Skeletal muscle cell (primary cell): ENCODE results near the gene KCP.

ENCODE experiments used
- DNase-seq: peaks from one replicate; pipeline ENCODE4 v3.0.0-alpha.2; 2010; ENCODE audit warnings: low read depth
- H3K4me3 ChIP-seq: 2 replicates; pipeline ENCODE4 v1.5.1; 2011; ENCODE audit warnings: low read depth, mild to moderate bottlenecking, control low read depth, low read length, moderate library complexity

The KCP gene

GRCh38 chr7:128865303-128865702 is 45.2 kb downstream of the KCP start:
- no peak overlapping the region for H3K4me3 ChIP-seq
- no peak for DNase-seq

DNA sequence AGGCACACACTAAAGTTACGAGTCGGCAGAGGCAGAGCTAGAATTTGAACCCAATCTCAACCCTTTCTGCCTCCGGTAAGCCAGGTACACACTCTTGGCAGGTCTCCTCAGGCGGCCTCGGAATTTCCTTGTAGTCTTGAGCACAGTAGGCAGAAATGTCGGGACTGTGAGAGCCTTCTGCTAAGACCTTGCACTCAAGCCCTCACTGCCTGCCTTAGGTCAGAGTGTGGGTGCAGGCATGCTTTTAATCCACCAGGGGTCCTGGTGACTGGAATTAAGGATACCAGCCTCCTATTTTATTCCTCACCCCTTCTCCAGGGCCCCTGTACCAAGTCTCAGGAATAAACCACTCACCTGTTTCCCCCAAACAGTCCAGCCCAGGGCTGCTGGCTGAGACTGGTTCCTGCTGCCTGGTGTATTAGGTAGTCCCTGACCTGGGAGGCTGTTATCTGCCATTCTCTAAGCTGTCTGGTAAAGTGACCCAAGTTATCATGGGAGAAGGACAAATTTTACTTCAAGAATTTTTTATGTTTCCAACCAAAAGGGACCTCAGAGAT is 47.0 kb downstream of the KCP start:
- peak overlapping the region; percentile 61 for H3K4me3 ChIP-seq
- DNase-seq, result peak; percentile 35

DNA sequence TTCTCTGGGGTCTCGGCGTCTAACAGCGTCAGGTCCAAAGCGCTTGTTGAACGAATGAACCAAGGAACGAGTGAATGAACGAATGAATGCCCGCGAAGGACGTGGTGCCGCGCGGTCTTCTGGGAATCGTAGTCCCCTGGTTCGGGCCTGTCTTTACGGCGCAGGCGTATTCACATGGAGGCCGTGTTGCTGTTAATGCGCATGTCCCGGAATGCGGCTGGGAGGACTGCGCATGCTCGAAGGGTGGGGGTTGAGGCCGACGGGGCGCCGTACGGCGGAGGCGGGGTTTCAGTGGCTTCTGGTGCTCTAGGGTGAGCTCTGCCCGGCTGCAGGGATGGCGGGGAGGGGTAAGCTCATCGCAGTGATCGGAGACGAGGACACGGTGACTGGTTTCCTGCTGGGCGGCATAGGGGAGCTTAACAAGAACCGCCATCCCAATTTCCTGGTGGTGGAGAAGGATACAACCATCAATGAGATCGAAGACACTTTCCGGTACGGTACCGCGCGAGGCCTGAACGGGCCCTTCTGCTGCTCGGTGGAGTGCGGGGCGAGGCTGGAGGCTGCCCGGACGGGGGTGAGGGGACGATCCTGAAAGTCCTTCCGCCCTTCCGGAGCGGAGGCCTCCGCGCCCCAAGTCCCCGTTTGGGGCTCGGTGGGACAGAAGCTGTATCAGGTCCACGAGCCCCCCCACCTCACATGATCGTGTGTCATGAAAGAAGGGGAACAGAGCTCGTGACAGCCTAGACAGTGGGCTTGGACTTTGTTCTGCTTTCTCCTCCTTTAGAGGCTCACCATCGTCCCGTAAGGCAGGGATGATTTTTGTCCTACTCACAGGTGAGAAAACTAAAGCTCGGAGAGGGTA is 47.7 kb downstream of the KCP start, which contains the start of gene ATP6V1F:
ATP6V1F (plus strand) TSS at position 286 of the 862 bp plus-strand sequence; CDS start at position 335, 49 bp downstream.
- H3K4me3 ChIP-seq, result peak within 1 kb of the TSS; percentile 61

DNA sequence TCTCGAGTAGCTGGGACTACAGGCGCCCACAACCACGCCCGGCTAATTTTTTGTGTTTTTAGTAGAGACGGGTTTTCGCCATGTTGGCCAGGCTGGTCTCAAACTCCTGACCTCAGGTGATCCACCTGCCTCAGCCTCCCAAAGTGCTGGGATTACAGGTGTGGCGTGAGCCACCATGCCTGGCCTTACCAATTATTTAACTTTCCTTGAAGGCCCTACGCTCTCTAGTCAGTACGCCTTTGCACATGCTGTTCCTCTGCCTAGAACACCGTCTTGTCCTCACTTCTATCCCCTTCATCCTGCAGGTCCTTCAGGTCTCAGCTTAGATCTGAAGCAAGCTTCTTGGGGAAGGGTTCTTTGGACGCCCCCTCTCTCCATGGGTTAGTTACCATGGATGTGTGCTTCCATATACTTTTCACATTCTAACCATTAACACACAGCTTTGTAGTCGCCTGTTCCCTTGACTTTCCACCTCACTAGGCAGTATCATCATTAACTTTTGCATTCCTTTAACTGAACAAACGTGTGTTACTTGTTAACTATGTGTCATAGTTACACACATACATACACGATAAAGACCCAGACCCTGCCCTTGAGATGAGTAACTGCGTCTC is 48.4 kb downstream of the KCP start:
- peak overlapping the region; percentile 61 for H3K4me3 ChIP-seq
- DNase-seq, result no peak

More for the DNA sequence above, 47.7 kb downstream of the KCP start, which contains the start of gene ATP6V1F:
- peak; percentile 90 for DNase-seq

DNA sequence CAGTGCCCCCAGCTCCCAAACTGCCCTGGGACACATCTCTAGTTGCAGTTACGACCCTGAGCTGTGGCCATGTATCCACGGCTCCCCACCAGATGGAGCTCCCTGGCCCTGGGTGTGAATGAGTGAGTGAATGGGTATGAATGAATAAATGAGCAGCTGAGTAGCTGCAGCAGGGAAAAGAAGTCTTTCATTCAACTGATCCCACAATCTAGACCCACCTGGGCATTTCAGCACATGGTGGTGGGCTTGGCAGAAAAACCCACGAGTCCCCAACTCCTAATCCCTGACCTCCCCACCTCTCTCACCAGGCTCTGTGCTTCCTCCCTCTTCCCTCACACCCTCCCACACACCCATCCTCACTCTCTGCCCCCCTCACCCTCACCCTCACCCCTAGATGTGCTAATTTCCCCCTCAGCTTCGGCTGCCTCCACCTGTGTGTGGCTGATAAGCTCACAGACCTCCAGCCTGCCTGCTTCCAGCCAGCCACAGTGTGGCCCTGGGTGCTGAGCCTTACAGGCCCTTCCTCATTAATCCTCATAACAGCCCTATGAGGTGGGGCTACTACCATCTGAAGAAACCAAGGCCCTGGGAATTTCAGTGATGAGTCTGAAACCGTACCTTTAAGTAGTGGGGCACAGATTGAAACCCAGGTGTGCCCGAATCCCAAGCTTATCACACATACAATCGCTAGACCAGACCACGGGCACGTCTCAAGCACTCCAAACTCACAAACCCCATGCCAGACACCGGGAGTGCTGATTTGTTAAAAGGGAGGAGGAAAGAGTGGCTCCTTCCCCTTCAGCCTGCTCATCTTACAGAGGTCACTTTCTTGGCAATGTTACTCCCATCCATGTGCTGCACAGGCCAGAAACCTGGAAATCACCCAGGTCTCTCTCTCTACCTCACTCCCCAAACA is 50.1 kb downstream of the KCP start:
- H3K4me3 ChIP-seq, result no peak overlapping the region
- peak; percentile 28 for DNase-seq

DNA sequence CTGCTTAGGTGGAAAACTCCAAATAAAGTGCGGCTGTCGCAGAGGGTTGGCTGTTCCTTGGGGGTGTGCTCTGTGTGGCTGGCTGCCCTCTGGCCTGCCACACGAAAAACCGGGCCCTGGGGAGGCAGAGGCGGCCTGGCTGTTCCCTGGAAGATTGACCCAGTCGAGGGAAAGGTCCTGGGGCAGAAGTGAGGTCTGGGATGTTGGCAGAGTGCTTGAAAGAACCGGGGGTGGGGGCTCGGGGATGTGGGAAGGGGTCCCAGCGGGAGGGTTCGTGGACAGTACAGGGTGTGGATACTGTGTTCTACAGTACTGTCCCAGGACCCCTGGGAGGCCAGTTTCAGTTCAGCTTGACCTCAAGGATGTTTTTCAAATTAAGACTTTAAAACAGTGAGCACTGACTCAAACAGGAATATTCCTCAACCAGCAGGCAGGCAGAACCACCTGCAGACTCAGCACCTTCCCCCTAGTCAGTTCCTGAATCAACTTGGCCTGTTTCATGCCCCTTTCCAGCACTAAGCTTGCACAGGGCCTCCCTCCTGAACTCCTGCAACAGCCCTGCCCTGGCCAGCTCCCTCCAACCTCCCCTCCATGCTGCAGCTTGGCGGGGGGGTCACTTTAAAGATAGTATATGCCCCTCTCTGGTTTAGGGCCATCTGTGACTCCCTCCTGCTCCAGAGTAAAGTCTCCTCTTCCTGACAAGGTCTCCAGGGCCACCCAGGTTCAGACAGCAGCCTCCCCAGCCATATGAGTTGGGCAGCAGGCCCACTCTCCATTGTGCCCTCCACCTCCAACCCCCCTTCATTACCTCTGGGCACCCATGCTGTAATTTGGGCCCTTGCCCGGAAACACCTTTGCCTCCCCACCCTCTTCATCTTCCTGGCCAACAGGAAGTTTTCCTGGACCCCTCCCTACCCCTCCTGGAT is 51.0 kb downstream of the KCP start:
- no peak overlapping the region for H3K4me3 ChIP-seq
- no peak for DNase-seq

DNA sequence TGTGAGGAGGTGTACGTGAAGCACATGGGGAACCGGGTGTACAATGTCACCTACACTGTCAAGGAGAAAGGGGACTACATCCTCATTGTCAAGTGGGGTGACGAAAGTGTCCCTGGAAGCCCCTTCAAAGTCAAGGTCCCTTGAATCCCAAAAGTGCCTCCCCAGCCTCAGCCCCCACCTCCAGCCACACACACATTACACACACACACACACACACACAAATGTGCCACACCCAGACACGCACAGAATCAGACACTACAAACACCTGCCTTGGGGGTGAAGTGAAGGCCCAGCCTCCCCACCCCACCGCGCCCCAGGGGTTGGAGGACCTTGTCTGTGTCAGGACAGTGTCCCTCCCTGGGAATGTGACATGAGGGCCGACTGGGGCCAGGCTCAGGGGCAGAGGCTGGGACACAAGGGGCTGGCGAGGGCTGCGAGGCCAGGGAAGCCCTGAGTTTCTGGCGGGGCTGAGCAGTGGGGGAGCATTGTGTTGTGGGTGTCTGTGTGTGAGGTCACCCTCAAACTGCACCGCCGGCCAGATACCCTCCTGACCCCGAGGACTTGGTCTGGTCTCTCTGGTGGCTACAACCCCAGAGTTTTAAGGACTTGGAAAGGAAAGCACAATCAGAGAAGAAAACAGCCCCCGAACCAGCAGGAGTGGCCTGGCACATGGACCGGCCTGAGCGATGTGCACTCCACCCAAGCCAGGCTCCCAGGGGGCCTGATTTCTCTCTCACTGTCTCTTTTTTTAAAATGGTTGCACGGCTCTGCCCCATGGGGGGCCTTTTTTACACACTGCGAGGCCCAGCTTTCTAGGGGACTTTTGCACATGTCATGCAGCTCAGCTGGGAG is 51.9 kb downstream of the KCP start:
- no peak overlapping the region for H3K4me3 ChIP-seq
- DNase-seq, result no peak

DNA sequence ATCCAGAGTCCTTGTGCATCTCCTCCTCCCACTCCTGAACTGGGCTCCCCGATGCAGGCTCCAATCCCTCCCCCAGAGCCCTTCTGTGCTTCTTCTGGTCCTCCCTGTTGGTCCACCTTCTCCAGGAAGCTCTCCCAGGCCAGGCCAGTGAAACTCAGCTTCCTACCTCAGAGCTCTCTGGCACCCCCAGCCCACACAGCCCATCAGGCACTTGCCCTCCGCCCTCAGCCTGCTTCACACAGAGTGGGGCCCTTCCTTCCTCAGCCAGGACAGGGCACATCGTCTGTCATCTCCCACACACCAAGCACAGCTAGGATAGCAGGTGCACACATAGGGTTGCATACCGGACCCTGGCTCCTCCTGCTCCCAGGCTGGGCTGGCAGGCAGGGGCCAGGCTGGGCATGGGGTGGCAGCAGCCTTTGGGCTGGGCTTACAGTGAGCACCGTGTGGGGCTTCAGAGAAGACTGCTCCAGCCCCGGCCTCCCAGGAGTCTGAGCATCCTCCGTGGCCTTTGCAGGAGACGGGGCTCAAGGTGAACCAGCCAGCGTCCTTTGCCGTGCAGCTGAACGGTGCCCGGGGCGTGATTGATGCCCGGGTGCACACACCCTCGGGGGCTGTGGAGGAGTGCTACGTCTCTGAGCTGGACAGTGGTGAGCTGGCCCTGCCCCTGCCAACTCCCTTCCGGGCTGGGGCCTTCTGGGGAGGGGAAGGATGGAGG is 54.3 kb downstream of the KCP start:
- no peak overlapping the region for H3K4me3 ChIP-seq

GRCh38 chr7:128855559-128855958 is 55.0 kb downstream of the KCP start:
- no peak overlapping the region for H3K4me3 ChIP-seq

More for the DNA sequence above, 54.3 kb downstream of the KCP start:
- no peak for DNase-seq

DNA sequence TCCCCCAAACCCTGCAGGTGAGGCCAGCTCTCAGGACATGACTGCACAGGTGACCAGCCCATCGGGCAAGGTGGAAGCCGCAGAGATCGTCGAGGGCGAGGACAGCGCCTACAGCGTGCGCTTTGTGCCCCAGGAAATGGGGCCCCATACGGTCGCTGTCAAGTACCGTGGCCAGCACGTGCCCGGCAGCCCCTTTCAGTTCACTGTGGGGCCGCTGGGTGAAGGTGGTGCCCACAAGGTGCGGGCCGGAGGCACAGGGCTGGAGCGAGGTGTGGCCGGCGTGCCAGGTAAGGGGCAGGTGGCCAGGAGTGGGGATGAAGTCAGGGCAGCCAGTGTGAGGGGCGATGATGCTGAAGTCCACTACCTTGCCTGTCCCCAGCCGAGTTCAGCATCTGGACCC is 56.1 kb downstream of the KCP start:
- DNase-seq, result no peak
- H3K4me3 ChIP-seq, result no peak overlapping the region

More at GRCh38 chr7:128855559-128855958, 55.0 kb downstream of the KCP start:
- DNase-seq, result no peak

- no peak for DNase-seq
- H3K4me3 ChIP-seq, result no peak overlapping the region
Measured at GRCh38 chr7:128853799-128854198, 56.7 kb downstream of the KCP start.

- no peak overlapping the region for H3K4me3 ChIP-seq
- DNase-seq, result no peak
Measured at GRCh38 chr7:128852537-128853254, 57.8 kb downstream of the KCP start.

GRCh38 chr7:128849804-128850490 is 60.6 kb downstream of the KCP start:
- DNase-seq, result no peak
- H3K4me3 ChIP-seq, result no peak overlapping the region

- H3K4me3 ChIP-seq, result no peak overlapping the region
- no peak for DNase-seq
Measured at GRCh38 chr7:128849156-128849515, 61.4 kb downstream of the KCP start.

DNA sequence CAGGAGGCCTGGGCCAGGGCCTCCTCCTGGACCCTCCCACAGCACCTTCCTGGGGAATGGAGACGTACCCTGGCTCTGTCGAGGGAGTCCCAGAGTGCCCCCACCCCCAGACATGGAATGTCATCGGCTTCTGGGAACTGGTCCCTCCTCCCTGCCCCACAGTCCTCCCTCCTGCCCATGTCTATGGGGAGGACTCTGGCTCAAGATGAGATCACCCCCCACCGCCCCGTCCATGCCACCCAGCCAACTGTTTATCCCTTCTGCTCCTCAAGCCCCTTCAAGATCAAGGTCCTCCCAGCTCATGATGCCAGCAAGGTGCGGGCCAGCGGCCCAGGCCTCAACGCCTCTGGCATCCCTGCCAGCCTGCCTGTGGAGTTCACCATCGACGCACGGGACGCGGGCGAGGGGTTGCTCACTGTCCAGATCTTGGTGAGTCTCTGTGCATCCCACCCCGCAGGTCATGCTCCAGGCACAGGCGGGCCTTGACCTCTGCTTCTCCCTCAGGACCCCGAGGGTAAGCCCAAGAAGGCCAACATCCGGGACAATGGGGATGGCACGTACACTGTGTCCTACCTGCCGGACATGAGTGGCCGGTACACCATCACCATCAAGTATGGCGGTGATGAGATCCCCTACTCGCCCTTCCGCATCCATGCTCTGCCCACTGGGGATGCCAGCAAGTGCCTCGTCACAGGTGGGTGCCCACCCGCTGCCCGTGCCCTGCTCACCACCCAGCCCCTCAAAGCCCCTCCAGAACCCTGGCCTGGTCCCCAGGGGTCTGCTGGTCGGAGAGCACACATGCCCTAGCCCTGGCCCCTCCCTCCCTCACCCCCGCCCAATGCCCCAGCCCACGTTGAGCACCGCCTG is 62.0 kb downstream of the KCP start:
- no peak for DNase-seq
- H3K4me3 ChIP-seq, result no peak overlapping the region
